ENCODE measurements around the gene OSBPL2. TPM values are rescaled to one million over a fixed set of nuclear protein-coding genes. Genes with fewer than 3 reads are reported as not detected.

Gene OSBPL2
- total RNA-seq, 1 donor, result 35.5 TPM

- no peak for DNase-seq (ENCODE audit: low read depth in 2 of 3, low spot score in 2 of 3)
Observed at GRCh38 chr20:62276439-62276838, 38.1 kb downstream of the OSBPL2 start.

DNA sequence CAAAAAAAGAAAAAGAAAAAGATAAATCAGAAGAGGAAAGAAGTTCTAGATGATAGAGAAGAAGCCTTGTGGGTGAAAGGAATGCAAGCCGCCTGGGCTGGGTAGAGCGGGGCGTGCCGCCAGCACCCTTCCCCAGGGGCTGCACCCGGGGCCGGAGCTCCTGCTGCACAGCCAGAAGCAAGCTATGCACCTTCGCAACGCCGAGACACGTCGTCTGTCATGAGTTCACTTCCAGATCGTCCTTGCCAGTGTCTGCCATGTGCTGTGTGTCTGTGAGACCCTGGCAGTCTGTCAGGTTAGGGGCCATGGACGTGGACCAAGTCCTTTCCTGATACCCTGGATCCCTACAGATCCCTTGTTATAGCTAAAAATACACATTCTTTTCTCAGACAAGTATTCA lies 38.9 kb downstream of the OSBPL2 start:
- DNase-seq (ENCODE audit: low read depth in 2 of 3, low spot score in 2 of 3), result no peak

DNA sequence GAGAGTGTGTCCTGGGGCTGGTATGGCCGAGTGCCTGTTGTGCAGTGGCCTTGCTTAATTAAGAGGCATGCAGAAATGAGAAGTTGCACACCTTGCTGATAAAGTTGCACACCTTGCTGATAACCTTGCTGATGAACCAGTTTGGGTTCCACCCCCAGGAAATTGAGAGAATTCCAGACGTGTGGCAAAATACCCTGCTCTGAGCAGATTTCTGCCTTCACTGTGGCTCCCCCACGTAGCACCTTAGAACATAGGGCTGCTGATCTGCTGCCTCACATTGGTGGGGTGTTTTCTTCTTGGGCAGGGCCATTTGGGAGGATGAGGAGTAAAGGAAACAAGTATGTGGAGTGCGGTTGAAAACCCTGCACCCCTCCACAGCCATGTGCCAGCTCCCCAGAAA lies 42.0 kb downstream of the OSBPL2 start:
- no peak for DNase-seq (ENCODE audit: low read depth in 2 of 3, low spot score in 2 of 3)

DNA sequence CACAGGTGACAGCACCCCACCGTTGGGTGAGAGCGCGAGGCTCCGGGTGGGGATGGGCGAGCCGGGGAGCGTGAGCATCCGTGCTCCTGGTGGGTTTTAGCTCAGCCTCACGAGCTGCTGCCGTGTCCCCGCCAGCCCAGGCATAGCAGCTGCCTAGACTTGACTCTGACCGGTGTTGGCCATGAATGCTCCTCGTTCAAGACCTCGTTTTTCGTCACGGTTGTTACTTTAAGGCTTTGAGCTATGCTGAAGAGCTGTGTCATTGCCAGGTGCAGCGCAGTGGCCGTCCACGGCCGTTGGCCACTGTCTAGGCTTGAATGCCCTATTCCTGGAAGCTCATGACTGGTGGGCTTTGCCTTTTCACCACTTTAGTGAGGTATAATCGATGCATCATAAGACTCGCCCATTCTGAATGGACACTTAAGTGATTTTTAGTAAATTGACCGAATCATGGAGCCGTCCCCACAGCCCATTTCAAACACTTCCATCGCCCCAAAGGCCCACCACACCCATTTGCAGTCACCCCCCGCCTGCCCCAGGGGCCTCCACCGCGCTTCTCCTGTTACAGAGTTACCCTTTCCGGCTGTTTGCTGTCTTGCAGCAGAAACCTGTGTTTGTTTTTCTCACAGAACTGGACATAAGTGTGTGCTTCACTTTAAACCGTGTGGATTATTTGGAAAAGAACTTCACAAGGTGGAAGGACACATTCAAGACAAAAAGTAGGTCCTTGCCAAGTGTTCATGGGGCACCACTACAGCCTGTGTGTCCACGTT lies 43.0 kb downstream of the OSBPL2 start:
- DNase-seq (ENCODE audit: low read depth in 2 of 3, low spot score in 2 of 3), result no peak

GRCh38 chr20:62282103-62282502 lies 43.8 kb downstream of the OSBPL2 start:
- no peak for DNase-seq (ENCODE audit: low read depth in 2 of 3, low spot score in 2 of 3)

GRCh38 chr20:62282877-62283503 lies 44.7 kb downstream of the OSBPL2 start:
- no peak for DNase-seq (ENCODE audit: low read depth in 2 of 3, low spot score in 2 of 3)

DNA sequence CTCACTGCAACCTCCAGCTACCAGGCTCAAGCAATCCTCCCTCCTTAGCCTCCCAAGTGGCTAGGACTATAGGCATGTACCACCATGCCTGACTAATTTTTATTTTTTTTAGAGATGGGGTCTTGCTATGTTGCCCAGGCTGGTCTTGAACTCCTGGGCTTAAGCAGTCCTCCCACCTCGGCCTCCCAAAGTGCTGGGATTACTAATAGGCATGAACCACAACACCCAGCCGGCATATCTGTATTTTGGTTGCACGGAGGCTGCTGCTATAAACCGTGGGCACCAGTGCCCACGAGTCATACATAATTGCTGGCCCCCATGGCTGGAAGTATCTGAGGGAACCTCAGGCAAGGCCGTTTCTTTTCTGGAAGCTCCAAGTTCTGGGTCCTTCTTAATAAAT lies 46.1 kb downstream of the OSBPL2 start:
- DNase-seq (ENCODE audit: low read depth in 2 of 3, low spot score in 2 of 3), result no peak

- DNase-seq (ENCODE audit: low read depth in 2 of 3, low spot score in 2 of 3), result no peak
Observed at GRCh38 chr20:62285151-62285550, 46.8 kb downstream of the OSBPL2 start.

- no peak for DNase-seq (ENCODE audit: low read depth in 2 of 3, low spot score in 2 of 3)
Observed at GRCh38 chr20:62285722-62286121, 47.4 kb downstream of the OSBPL2 start.

DNA sequence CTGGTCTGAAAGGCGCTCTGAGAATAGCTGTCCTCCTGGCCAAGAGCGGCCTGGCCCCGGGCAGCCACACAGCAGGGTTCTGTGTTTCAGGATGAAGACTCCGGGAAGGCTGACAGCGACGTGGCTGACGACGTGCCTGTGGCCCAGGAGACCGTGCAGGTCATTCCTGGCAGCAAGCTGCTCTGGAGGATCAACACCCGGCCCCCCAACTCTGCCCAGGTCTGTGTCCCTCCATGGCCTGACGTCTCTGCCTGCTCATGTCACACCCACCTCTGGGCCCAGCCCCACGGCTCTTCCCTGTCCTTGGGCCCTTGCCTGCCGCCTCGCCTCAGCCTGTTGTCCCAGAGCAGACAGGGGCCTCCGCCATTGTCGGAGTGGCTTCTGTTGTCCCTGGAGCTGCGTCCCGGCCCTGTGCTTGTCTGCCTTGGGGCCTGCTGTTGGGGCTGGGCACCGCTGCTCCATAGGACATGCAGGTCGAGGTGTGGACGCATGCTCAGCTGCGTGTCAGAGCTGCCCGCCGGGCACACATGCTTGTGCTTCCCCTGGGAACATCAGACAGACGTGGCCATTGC lies 48.3 kb downstream of the OSBPL2 start:
- DNase-seq (ENCODE audit: low read depth in 2 of 3, low spot score in 2 of 3), result no peak

- DNase-seq (ENCODE audit: low read depth in 2 of 3, low spot score in 2 of 3), result no peak
Observed at GRCh38 chr20:62287129-62287528, 48.8 kb downstream of the OSBPL2 start.

DNA sequence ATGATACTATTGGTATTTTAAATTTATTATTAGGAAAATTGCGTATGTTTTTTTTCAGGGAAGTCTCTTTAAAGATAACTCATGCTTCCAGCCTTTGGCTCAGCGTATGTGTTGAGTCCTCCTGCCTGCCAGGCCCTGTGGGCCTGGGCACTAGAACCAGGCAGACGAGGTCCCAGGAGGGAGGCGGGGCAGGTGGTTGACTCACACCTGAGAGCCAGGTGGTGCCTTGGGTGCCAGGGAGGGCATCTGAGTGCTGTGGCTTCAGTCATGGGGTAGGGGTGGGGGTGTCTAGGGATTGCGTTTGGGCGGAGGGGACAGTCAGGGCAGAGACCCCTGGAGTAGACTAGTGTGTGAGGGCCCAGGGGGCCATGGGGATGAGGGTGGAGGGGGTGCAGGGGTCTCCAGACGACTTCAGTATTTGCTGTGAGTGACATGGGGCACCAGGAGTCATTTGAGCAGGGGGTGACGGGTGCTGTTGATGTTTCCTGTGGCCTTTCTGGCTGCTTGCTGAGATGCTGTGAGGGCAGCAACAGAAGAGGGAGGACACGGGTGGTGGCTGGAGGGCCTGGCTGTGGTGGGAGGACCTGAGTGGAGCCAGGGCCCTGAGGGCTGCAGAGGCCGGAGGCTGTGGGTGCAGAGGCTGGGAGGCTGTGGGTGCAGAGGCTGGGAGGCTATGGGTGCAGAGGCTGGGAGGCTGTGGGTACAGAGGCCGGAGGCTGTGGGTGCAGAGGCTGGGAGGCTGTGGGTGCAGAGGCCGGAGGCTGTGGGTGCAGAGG lies 49.6 kb downstream of the OSBPL2 start:
- no peak for DNase-seq (ENCODE audit: low read depth in 2 of 3, low spot score in 2 of 3)

DNA sequence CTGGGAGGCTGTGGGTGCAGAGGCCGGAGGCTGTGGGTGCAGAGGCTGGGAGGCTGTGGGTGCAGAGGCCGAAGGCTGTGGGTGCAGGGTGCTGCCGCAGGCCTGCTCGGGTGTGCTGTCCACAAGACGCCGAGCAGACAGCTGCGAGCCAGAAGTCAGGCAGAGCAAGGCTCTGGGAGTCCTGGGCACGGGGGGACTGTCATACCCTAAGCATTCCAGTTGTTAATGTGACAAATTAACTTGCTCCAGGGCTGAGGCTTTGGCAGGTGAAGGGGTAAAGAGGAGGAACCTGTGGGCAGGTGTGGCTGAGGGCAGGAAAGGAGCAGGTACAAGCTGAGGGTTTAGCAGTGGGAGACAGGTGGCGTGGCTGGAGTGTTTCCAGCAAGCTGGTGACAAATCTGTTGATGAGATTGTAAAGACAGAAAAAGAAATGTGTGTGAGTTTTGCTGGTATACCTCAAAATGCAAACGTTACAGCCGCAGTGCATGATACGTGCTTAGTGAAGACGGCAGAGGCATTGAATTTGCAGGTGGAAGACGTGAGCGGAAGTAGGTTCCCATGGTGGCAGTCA lies 50.3 kb downstream of the OSBPL2 start:
- no peak for DNase-seq (ENCODE audit: low read depth in 2 of 3, low spot score in 2 of 3)

- no peak for DNase-seq (ENCODE audit: low read depth in 2 of 3, low spot score in 2 of 3)
Observed at GRCh38 chr20:62289131-62289530, 50.8 kb downstream of the OSBPL2 start.

- DNase-seq (ENCODE audit: low read depth in 2 of 3, low spot score in 2 of 3), result no peak
Observed at GRCh38 chr20:62289898-62290297, 51.6 kb downstream of the OSBPL2 start.

GRCh38 chr20:62291251-62292066 lies 53.1 kb downstream of the OSBPL2 start:
- DNase-seq (ENCODE audit: low read depth in 2 of 3, low spot score in 2 of 3), result no peak

- no peak for DNase-seq (ENCODE audit: low read depth in 2 of 3, low spot score in 2 of 3)
Observed at GRCh38 chr20:62292108-62292507, 53.8 kb downstream of the OSBPL2 start.

DNA sequence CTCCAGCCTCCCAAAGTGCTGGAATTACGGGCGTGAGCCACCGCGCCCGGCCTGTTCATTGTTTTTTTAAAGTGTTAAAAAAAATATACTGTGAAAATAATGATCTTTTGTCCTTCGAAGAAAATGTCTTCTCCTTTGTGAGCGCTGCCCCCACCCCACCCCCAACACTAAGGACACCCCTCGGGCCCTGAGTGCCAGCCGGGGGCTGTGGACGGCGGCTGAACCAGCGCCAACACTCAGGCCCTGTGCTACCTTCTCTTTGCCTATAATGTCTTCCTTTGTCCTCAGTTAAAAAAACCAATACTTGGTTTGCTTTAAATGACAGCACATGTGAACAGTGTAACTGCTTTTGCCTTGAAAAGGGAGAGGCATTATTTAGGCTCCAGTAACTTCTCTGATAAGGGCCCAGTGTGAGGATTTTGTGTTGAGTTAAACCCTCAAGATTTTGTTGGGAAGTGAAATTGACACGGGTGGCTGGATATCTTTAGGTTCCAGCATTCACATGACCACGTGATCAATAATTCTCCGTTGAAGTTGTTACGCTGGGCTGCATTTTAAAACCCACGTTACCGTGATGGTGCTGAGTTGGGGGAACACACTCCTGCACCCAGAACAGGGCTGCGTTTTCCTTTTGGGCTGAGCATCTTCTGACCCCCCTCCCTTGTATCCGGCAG lies 54.9 kb downstream of the OSBPL2 start:
- no peak for DNase-seq (ENCODE audit: low read depth in 2 of 3, low spot score in 2 of 3)

- DNase-seq (ENCODE audit: low read depth in 2 of 3, low spot score in 2 of 3), result no peak
Observed at GRCh38 chr20:62293946-62294345, 55.6 kb downstream of the OSBPL2 start.

DNA sequence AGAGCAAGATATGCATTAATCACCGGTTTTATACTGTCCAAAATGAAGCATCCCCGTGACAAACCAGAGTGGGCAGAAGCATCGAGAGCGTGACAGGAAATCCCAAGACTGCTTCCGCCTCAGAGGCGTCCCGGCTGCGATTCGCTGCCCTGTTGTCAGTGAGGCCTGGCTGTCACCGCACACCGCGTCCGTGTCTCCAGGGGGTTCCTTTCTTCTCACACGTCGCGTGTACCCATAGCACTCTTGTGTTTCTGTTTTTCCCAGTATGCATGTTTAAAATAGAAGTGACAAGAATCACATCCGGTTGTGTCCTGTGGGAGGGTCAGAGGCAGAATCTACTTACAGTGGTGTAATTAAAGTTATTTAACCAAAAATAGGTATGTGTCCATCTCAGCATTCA lies 56.2 kb downstream of the OSBPL2 start:
- DNase-seq (ENCODE audit: low read depth in 2 of 3, low spot score in 2 of 3), result no peak

Measured in hematopoietic multipotent progenitor cell (in vitro differentiated cells).